GM12865 (cell line): ENCODE data around the gene PNISR.

Source experiments
- DNase-seq: peaks from one replicate; pipeline ENCODE4 v3.0.0; 2010; ENCODE audit warnings: low read depth
- H3K4me3 ChIP-seq: 2 replicates; pipeline ENCODE4 v1.5.1; 2011; ENCODE audit warnings: mild to moderate bottlenecking, low read depth, low read length, control low read depth
- CTCF ChIP-seq: IDR thresholded peaks from 2 replicates; pipeline ENCODE4 v1.5.1; 2011; ENCODE audit warnings: low read length, control low read depth, low read depth, inconsistent platforms; ENCODE audit not compliant: insufficient read depth; ENCODE audit errors: missing control alignments

PNISR gene

GRCh38 chr6:99402448-99402847, 22.7 kb downstream of the PNISR start:
- H3K4me3 ChIP-seq, result no peak overlapping the region
- no peak for DNase-seq
- TF ChIP-seq CTCF, result no peak

DNA sequence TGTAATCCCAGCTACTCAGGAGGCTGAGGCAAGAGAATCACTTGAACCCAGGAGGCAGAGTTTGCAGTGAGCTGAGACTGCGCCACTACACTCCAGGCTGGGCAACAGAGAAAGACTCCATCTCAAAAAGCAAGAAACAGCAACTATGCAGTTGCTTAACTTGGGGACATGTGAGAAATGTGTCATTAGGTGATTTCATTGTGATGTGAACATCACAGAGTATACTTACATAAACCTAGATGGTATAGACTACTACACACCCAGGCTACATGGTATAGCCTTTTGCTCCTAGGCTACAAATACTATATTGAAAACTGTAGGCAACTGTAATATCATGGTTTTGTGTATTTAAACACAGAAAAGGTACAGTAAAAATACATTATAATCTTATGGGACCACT, 27.8 kb downstream of the PNISR start:
- no peak for TF ChIP-seq CTCF
- no peak for DNase-seq
- H3K4me3 ChIP-seq, result no peak overlapping the region

DNA sequence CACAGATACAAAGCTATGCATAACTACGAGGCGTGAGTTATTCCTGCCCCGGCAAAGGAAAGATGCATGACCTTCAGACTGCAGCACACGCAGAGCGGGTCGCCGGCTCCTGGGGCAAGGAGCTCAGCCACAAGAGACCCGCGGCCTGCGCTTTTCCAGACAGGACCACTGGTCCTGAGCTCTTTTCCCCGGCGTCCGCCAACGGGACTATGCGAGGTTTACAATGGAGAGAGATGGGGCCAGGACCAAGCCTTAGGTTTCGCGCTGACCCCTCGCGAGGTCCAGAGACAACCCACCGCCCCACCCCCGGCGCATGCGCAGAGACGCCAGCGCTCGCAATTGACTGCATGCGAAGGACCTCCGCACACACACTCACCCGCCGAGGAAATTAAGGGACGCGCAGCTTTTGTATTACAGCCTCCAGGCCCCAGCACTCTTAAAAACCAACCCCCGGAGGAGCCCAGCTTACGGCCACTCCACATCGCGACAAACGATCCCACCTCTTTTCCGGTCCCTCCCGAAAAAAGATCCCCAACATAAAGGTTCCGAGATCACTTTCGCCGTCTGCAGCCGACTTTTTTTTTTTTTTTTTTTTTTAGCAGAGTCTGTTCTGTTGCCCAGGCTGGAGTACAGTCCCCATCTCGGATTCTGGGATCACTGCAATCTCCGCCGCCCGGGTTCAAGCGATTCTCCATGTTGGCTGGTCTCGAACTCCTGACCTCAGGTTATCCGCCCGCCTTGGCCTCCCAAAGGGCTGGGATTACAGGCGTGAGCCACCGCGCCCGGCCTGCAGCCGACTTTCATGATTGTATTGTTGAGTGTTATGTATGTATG, 31.2 kb downstream of the PNISR start, which contains the start of gene COQ3:
COQ3 (minus strand) TSS at position 498 of the 834 bp plus-strand sequence; CDS start at position 482, 16 bp downstream.
- peak within 1 kb of the TSS; percentile 66 for H3K4me3 ChIP-seq
- TF ChIP-seq CTCF, result no peak
- peak; percentile 81 for DNase-seq

- DNase-seq, result no peak
- TF ChIP-seq CTCF, result no peak
- H3K4me3 ChIP-seq, result peak overlapping the region; percentile 66
Observed at GRCh38 chr6:99393366-99393697, 31.8 kb downstream of the PNISR start.

DNA sequence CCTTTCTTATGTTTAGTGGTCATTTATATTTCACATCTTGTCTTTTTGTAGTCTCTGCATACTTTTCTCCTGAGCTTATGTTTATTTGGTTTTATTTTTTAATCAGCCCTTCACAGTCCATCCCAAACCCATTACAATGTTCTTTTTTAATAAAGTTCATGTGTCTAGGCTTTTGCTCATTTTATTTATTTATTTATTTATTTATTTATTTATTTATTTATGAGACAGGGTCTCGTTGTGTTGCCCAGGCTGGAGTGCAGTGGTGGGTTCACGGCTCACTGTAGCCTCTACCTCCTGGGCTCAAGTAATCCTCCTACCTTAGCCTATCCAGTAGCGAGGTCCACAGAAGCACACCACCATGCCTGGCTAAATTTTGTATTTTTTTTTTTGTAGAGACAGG, 34.2 kb downstream of the PNISR start:
- DNase-seq, result no peak
- TF ChIP-seq CTCF, result no peak
- no peak overlapping the region for H3K4me3 ChIP-seq

DNA sequence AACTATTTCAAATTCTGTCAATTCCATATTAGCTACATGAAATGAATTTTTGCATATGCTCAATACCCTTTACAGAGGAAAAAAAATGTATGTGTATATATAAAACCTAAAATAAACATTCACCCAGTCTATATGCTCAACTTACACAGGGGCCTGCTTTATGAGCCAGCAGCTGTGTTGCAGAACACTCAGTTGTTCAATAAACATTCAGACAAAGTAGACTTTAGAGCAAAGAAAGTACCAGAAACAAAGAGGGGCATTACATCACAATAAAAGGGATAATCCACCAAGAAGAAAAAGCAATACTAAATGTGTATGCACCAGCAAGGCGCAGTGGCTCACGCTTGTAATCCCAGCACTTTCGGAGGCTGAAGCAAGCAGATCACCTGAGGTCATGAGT, 40.6 kb downstream of the PNISR start:
- no peak for TF ChIP-seq CTCF
- DNase-seq, result no peak
- no peak overlapping the region for H3K4me3 ChIP-seq

- DNase-seq, result no peak
- H3K4me3 ChIP-seq, result no peak overlapping the region
- TF ChIP-seq CTCF, result no peak
Observed at GRCh38 chr6:99378636-99379035, 46.5 kb downstream of the PNISR start.
